MM.1S (cell line): ENCODE data around the gene KLHL35.
A peak's percentile ranks its signal among the peaks of the same experiment; 100 is the strongest.

ENCODE experiments used
- DNase-seq: peaks from one replicate; pipeline ENCODE4 v3.0.0-alpha.2; 2015
- H2AFZ ChIP-seq: fragments of 300-600 bp; sonication (generic); 2 replicates; pipeline ENCODE4 v1.6.0; 2016; ENCODE audit warnings: antibody characterized with exemption, low read length
- H3F3A ChIP-seq: fragments of 300-600 bp; sonication (generic); 2 replicates; pipeline ENCODE4 v1.6.1; 2016; ENCODE audit warnings: mild to moderate bottlenecking, antibody characterized with exemption, low read length, moderate library complexity, mixed read lengths; ENCODE audit not compliant: insufficient read depth
- H3K27ac ChIP-seq: fragments of 300-600 bp; sonication (generic); 2 replicates; pipeline ENCODE4 v1.5.1; 2016; ENCODE audit warnings: mild to moderate bottlenecking, low read length
- H3K27me3 ChIP-seq: fragments of 300-600 bp; sonication (generic); replicated peaks from 2 replicates; pipeline ENCODE4 v1.6.0; 2016; ENCODE audit warnings: low read length; ENCODE audit not compliant: insufficient read depth
- H3K36me3 ChIP-seq: fragments of 300-600 bp; sonication (generic); replicated peaks from 2 replicates; pipeline ENCODE4 v1.6.1; 2016; ENCODE audit warnings: mild to moderate bottlenecking, low read length, mixed read lengths; ENCODE audit not compliant: insufficient read depth
- H3K4me1 ChIP-seq: fragments of 300-600 bp; sonication (generic); 2 replicates; pipeline ENCODE4 v1.6.1; 2016; ENCODE audit warnings: low read length, mixed read lengths
- H3K4me2 ChIP-seq: fragments of 300-600 bp; sonication (generic); 2 replicates; pipeline ENCODE4 v1.6.0; 2016; ENCODE audit warnings: low read depth, low read length
- H3K4me3 ChIP-seq: fragments of 300-600 bp; sonication (generic); 2 replicates; pipeline ENCODE4 v1.5.1; 2016; ENCODE audit warnings: low read length, mixed read lengths
- H3K79me2 ChIP-seq: fragments of 300-600 bp; sonication (generic); 2 replicates; pipeline ENCODE4 v1.6.1; 2016; ENCODE audit warnings: mixed run types, low read length, mixed read lengths
- H3K9ac ChIP-seq: fragments of 300-600 bp; sonication (generic); 2 replicates; pipeline ENCODE4 v1.6.1; 2016; ENCODE audit warnings: low read length, mixed read lengths
- H3K9me2 ChIP-seq: fragments of 300-600 bp; sonication (generic); replicated peaks from 2 replicates; pipeline ENCODE4 v1.6.1; 2016; ENCODE audit warnings: mild to moderate bottlenecking, low read length, mixed read lengths; ENCODE audit not compliant: insufficient read depth
- H3K9me3 ChIP-seq: fragments of 300-600 bp; sonication (generic); replicated peaks from 2 replicates; pipeline ENCODE4 v1.6.1; 2016; ENCODE audit warnings: mild to moderate bottlenecking, low read length, mixed read lengths; ENCODE audit not compliant: insufficient read depth
- H4K20me1 ChIP-seq: fragments of 300-600 bp; sonication (generic); 2 replicates; pipeline ENCODE4 v1.6.1; 2016; ENCODE audit warnings: mild to moderate bottlenecking, low read length, moderate library complexity, mixed read lengths; ENCODE audit not compliant: insufficient read depth
- CTCF ChIP-seq: fragments of 300-600 bp; sonication (generic); IDR thresholded peaks from 2 replicates; pipeline ENCODE4 v1.5.1; 2016; ENCODE audit warnings: antibody characterized with exemption, low read length, mixed read lengths
- EZH2 ChIP-seq: fragments of 300-600 bp; sonication (generic); optimal IDR thresholded peaks from 2 replicates; pipeline ENCODE3; 2017; ENCODE audit warnings: low read depth, mild to moderate bottlenecking, antibody characterized with exemption, low read length, mixed read lengths
- EZH2phosphoT487 ChIP-seq: fragments of 300-600 bp; sonication (generic); IDR thresholded peaks from 2 replicates; pipeline ENCODE4 v1.6.1; 2018; ENCODE audit warnings: antibody characterized with exemption, low read length

Gene KLHL35

GRCh38 chr11:75403037-75403436, 30.0 kb downstream of the KLHL35 start:
- Histone ChIP-seq H3K9me3 (no peaks in the 10 kb centered on the region), H3F3A (peaks cover 58% of the 10 kb centered on the region), H3K9ac (no peak overlapping the region), H2AFZ (no peak overlapping the region), H3K9me2 (no peaks in the 10 kb centered on the region), H3K36me3 (peaks cover 40% of the 10 kb centered on the region), H3K4me2 (peak overlapping the region; percentile 84; the same call in 1 of the 2 replicates), H3K27ac (no peak overlapping the region), H3K4me1 (peaks cover 15% of the 10 kb centered on the region), H4K20me1 (peaks cover 65% of the 10 kb centered on the region), H3K27me3 (no peaks in the 10 kb centered on the region), H3K4me3 (no peak overlapping the region), H3K79me2 (peaks cover 83% of the 10 kb centered on the region)
- TF ChIP-seq CTCF (no peak), EZH2 (no peak), EZH2phosphoT487 (no peak)
- no peak for DNase-seq

- DNase-seq: peak; percentile 56
- peaks cover 78% of the 10 kb centered on the region for H3K79me2 ChIP-seq
- TF ChIP-seq CTCF (peak; percentile 28; the same call in 1 of the 2 replicates), EZH2 (no peak), EZH2phosphoT487 (no peak)
- no peak overlapping the region for H2AFZ ChIP-seq
- H3K27ac ChIP-seq: no peak overlapping the region; the same call in 1 of the 2 replicates
- H3K9me2 ChIP-seq: no peaks in the 10 kb centered on the region
- H3K4me1 ChIP-seq: peaks cover 15% of the 10 kb centered on the region
- H3K4me2 ChIP-seq: peak overlapping the region; percentile 84
- H3K9ac ChIP-seq: peak overlapping the region; percentile 8; the same call in 1 of the 2 replicates
- H3K36me3 ChIP-seq: peaks cover 36% of the 10 kb centered on the region
- H3F3A ChIP-seq: peaks cover 58% of the 10 kb centered on the region
- H3K27me3 ChIP-seq: no peaks in the 10 kb centered on the region
- peak overlapping the region; percentile 96; the same call in 1 of the 2 replicates for H3K4me3 ChIP-seq
- no peaks in the 10 kb centered on the region for H3K9me3 ChIP-seq
- H4K20me1 ChIP-seq: peaks cover 60% of the 10 kb centered on the region
Observed at GRCh38 chr11:75402002-75402773, 30.8 kb downstream of the KLHL35 start.

GRCh38 chr11:75400146-75400865, 32.7 kb downstream of the KLHL35 start:
- no peak for TF ChIP-seq EZH2
- no peak for TF ChIP-seq EZH2phosphoT487
- no peak for TF ChIP-seq CTCF
- Histone ChIP-seq H3K9me3 (no peaks in the 10 kb centered on the region), H3K79me2 (peaks cover 61% of the 10 kb centered on the region), H3K27ac (peak overlapping the region; percentile 82), H3F3A (peaks cover 42% of the 10 kb centered on the region), H4K20me1 (peaks cover 44% of the 10 kb centered on the region), H2AFZ (no peak overlapping the region), H3K4me3 (peak overlapping the region; percentile 96), H3K4me1 (peaks cover 15% of the 10 kb centered on the region), H3K9me2 (no peaks in the 10 kb centered on the region), H3K27me3 (no peaks in the 10 kb centered on the region), H3K36me3 (peaks cover 25% of the 10 kb centered on the region), H3K4me2 (peak overlapping the region; percentile 84), H3K9ac (peak overlapping the region; percentile 97)
- peak; percentile 33 for DNase-seq
